M059J (cell line): ENCODE measurements around the gene RIPK4. TPM values are rescaled to one million over a fixed set of nuclear protein-coding genes. Genes with fewer than 3 reads are reported as not detected.
A peak's percentile ranks its signal among the peaks of the same experiment; 100 is the strongest.
"Not testable (repeated sequence)": the region's sequence is repeated elsewhere in the genome, so short reads cannot be mapped to it uniquely, and the experiment has no call there.

Experiments used
- DNase-seq: peaks from one replicate; pipeline ENCODE4 v3.0.0-alpha.2; 2012; ENCODE audit warnings: low read depth
- total RNA-seq: library from RNA; depleted of rRNA; stranded (reverse); fragments of >200 nt; shearing (Covaris generic); gene quantifications from 2 replicates; pipeline ENCODE4 v1.2.3, GENCODE V29; 2014

Gene RIPK4
- total RNA-seq, 1 experiment from 2014 or later, result 20.5 TPM

GRCh38 chr21:41714299-41714865, 52.5 kb downstream of the RIPK4 start:
- DNase-seq, result not testable (repeated sequence)

GRCh38 chr21:41713495-41714281, 53.2 kb downstream of the RIPK4 start:
- DNase-seq, result no peak

- DNase-seq, result no peak
These were observed 54.1 kb downstream of the RIPK4 start for GRCh38 chr21:41712730-41713129.

- no peak for DNase-seq
These were observed 54.7 kb downstream of the RIPK4 start for GRCh38 chr21:41712201-41712600.

GRCh38 chr21:41711416-41712007, 55.3 kb downstream of the RIPK4 start:
- DNase-seq, result no peak

GRCh38 chr21:41710823-41711160, 56.1 kb downstream of the RIPK4 start:
- no peak for DNase-seq

GRCh38 chr21:41709965-41710822, 56.7 kb downstream of the RIPK4 start:
- no peak for DNase-seq

- no peak for DNase-seq
These were observed 57.7 kb downstream of the RIPK4 start for GRCh38 chr21:41709166-41709565.

GRCh38 chr21:41707960-41708330, 58.9 kb downstream of the RIPK4 start:
- DNase-seq, result no peak

- DNase-seq, result peak; percentile 74
These were observed 59.5 kb downstream of the RIPK4 start for GRCh38 chr21:41707231-41707959.

GRCh38 chr21:41706678-41707077, 60.2 kb downstream of the RIPK4 start:
- peak; percentile 94 for DNase-seq

GRCh38 chr21:41706263-41706639, 60.6 kb downstream of the RIPK4 start:
- DNase-seq, result no peak

- DNase-seq, result no peak
These were observed 61.1 kb downstream of the RIPK4 start for GRCh38 chr21:41705546-41706262.

- no peak for DNase-seq
These were observed 62.9 kb downstream of the RIPK4 start for GRCh38 chr21:41703857-41704501.

- DNase-seq, result no peak
These were observed 65.1 kb downstream of the RIPK4 start for GRCh38 chr21:41701749-41702148.

GRCh38 chr21:41699311-41699710, 67.5 kb downstream of the RIPK4 start:
- no peak for DNase-seq

GRCh38 chr21:41698071-41698470, 68.8 kb downstream of the RIPK4 start:
- no peak for DNase-seq

- no peak for DNase-seq
These were observed 71.3 kb downstream of the RIPK4 start for GRCh38 chr21:41695513-41695912.

- not testable (repeated sequence) for DNase-seq
These were observed 72.8 kb downstream of the RIPK4 start for GRCh38 chr21:41694042-41694441.

- DNase-seq, result no peak
These were observed 74.7 kb downstream of the RIPK4 start for GRCh38 chr21:41692185-41692565.
